Measurements from ENCODE around the gene DDX19B.

- TF ChIP-seq, protein P1, sequence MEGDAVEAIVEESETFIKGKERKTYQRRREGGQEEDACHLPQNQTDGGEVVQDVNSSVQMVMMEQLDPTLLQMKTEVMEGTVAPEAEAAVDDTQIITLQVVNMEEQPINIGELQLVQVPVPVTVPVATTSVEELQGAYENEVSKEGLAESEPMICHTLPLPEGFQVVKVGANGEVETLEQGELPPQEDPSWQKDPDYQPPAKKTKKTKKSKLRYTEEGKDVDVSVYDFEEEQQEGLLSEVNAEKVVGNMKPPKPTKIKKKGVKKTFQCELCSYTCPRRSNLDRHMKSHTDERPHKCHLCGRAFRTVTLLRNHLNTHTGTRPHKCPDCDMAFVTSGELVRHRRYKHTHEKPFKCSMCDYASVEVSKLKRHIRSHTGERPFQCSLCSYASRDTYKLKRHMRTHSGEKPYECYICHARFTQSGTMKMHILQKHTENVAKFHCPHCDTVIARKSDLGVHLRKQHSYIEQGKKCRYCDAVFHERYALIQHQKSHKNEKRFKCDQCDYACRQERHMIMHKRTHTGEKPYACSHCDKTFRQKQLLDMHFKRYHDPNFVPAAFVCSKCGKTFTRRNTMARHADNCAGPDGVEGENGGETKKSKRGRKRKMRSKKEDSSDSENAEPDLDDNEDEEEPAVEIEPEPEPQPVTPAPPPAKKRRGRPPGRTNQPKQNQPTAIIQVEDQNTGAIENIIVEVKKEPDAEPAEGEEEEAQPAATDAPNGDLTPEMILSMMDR (IDR thresholded peaks at IDR 0.05) = peak; percentile 49
- TF ChIP-seq EZH2phosphoT487 (IDR thresholded peaks at IDR 0.05) (no peak), EZH2 (IDR thresholded peaks at IDR 0.05) (no peak)
Measured at GRCh38 chr16:70380919-70381603, 82.1 kb downstream of the DDX19B start.

All from neural progenitor cell (in vitro differentiated cells).